Activated naive CD4-positive, alpha-beta T cell treated with anti-CD3 and anti-CD28 coated beads, Interleukin-2, amount 10 ng/mL, durations not matched to agents 5 hours and 36 hours (primary cell): Measurements from ENCODE around the gene EGLN1. TPM values are rescaled to one million over a fixed set of nuclear protein-coding genes. Genes with fewer than 3 reads are reported as not detected.

Source experiments
- total RNA-seq, 2 experiments: library from RNA; stranded (reverse); gene quantifications; one replicate each; pipeline ENCODE4 v1.2.3, GENCODE V29; 2021

EGLN1 gene
- total RNA-seq: 10 to 100 TPM; 32.3 to 38.2 TPM

GRCh38 chr1:231421971-231422797 is at the start of gene EGLN1:
TSS of gene EGLN1 (minus strand) at chr1:231422287. CDS start at chr1:231421888, 399 bp downstream.

GRCh38 chr1:231338270-231339128 is 83.6 kb downstream of the EGLN1 start, which contains the start of gene SPRTN:
TSS of gene SPRTN (plus strand) at chr1:231338293. CDS start at chr1:231338384, 91 bp downstream.

GRCh38 chr1:231337472-231338269 is 84.4 kb downstream of the EGLN1 start, which contains the start of gene EXOC8:
TSS of gene EXOC8 (minus strand) at chr1:231337852. CDS start at chr1:231337745, 107 bp downstream.

Other genes starting within 250 kb of the EGLN1 start
- gene GNPAT, start 181.1 kb downstream of the EGLN1 start, total RNA-seq: 10 to 100 TPM; 34.3 to 34.7 TPM
- 10 to 100 TPM; 20.2 to 20.7 TPM for gene EXOC8, start 84.4 kb downstream of the EGLN1 start, total RNA-seq
- 10 to 100 TPM; 11.0 to 11.2 TPM for gene SPRTN, start 84.0 kb downstream of the EGLN1 start, total RNA-seq
- 10 to 100 TPM; 42.5 to 44.2 TPM for gene TSNAX, start 106.4 kb upstream of the EGLN1 start, total RNA-seq
- 10 to 100 TPM; 21.1 to 22.2 TPM for gene DISC1, start 204.5 kb upstream of the EGLN1 start, total RNA-seq